GM23338 (cell line): ENCODE results near the gene TMBIM1.

Experiments
- CREB1 ChIP-seq: fragments of 250-450 bp; sonication (Bioruptor Pico); IDR thresholded peaks from 2 replicates; pipeline ENCODE4 v1.5.0; 2020; ENCODE audit warnings: low read depth, mild to moderate bottlenecking, moderate library complexity
- EZH2 ChIP-seq: fragments of 200-600 bp; sonication (generic); IDR thresholded peaks from one replicate; pipeline ENCODE4 v1.8.0; 2017; ENCODE audit warnings: antibody characterized with exemption, mild to moderate bottlenecking, low read depth; ENCODE audit not compliant: unreplicated experiment
- EZH2phosphoT487 ChIP-seq: fragments of 200-600 bp; sonication (generic); IDR thresholded peaks from one replicate; pipeline ENCODE4 v1.8.1; 2018; ENCODE audit warnings: antibody characterized with exemption; ENCODE audit not compliant: unreplicated experiment
- JUNB ChIP-seq: IDR thresholded peaks from one replicate; pipeline ENCODE4 v1.6.1; 2016; ENCODE audit warnings: antibody characterized with exemption; ENCODE audit not compliant: unreplicated experiment
- NANOG ChIP-seq: IDR thresholded peaks from 2 replicates; pipeline ENCODE4 v1.6.1; 2016; ENCODE audit warnings: antibody characterized with exemption, borderline replicate concordance
- POLR2AphosphoS5 ChIP-seq: IDR thresholded peaks from 2 replicates; pipeline ENCODE4 v1.6.1; 2016; ENCODE audit warnings: antibody characterized with exemption, low read depth
- REST ChIP-seq: IDR thresholded peaks from one replicate; pipeline ENCODE4 v1.6.1; 2018; ENCODE audit warnings: antibody characterized with exemption; ENCODE audit not compliant: unreplicated experiment
- ZNF331 ChIP-seq: fragments of 250-450 bp; sonication (Bioruptor Pico); IDR thresholded peaks from 2 replicates; pipeline ENCODE4 v1.5.0; 2020; ENCODE audit warnings: low read depth, mild to moderate bottlenecking, moderate library complexity
- TF ChIP-seq, protein P1 (sequence below), 2 experiments: fragments of 200-600 bp in 1 of 2; sonication (generic) in 1 of 2; conservative IDR thresholded peaks; 2 replicates each; pipeline versions ENCODE4 v1.5.1 to v1.6.1; 2016 to 2017; ENCODE audit warnings: antibody characterized with exemption in 2 of 2, low read depth in 2 of 2, mild to moderate bottlenecking in 2 of 2, moderate library complexity in 1 of 2
- TF ChIP-seq, protein P2 (sequence below): IDR thresholded peaks from 2 replicates; pipeline ENCODE4 v1.6.1; 2016; ENCODE audit warnings: antibody characterized with exemption

GRCh38 chr2:218291318-218292047 lies 820 bp downstream of the TMBIM1 start:
- TF ChIP-seq, protein P1, sequence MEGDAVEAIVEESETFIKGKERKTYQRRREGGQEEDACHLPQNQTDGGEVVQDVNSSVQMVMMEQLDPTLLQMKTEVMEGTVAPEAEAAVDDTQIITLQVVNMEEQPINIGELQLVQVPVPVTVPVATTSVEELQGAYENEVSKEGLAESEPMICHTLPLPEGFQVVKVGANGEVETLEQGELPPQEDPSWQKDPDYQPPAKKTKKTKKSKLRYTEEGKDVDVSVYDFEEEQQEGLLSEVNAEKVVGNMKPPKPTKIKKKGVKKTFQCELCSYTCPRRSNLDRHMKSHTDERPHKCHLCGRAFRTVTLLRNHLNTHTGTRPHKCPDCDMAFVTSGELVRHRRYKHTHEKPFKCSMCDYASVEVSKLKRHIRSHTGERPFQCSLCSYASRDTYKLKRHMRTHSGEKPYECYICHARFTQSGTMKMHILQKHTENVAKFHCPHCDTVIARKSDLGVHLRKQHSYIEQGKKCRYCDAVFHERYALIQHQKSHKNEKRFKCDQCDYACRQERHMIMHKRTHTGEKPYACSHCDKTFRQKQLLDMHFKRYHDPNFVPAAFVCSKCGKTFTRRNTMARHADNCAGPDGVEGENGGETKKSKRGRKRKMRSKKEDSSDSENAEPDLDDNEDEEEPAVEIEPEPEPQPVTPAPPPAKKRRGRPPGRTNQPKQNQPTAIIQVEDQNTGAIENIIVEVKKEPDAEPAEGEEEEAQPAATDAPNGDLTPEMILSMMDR (conservative IDR thresholded peaks at IDR 0.05; ENCODE audit: low read depth in 2 of 2) = no peak
- TF ChIP-seq POLR2AphosphoS5 (no peak), EZH2 (no peak), JUNB (no peak), NANOG (no peak), REST (no peak), EZH2phosphoT487 (no peak), CREB1 (CRISPR knock-in tag) (no peak), ZNF331 (CRISPR knock-in tag) (no peak)
- TF ChIP-seq, protein P2, sequence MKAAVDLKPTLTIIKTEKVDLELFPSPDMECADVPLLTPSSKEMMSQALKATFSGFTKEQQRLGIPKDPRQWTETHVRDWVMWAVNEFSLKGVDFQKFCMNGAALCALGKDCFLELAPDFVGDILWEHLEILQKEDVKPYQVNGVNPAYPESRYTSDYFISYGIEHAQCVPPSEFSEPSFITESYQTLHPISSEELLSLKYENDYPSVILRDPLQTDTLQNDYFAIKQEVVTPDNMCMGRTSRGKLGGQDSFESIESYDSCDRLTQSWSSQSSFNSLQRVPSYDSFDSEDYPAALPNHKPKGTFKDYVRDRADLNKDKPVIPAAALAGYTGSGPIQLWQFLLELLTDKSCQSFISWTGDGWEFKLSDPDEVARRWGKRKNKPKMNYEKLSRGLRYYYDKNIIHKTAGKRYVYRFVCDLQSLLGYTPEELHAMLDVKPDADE = no peak
